Measurements from ENCODE around the gene JKAMP.

- TF ChIP-seq ZNF274 (IDR thresholded peaks at IDR 0.05; ENCODE audit: low read depth, low read length) (no peak), SUZ12 (IDR thresholded peaks at IDR 0.05; ENCODE audit: extremely low read depth, insufficient read depth, insufficient read length) (no peak)
Measured at GRCh38 chr14:59483363-59483762, 954 bp upstream of the JKAMP start.

Measured in NT2/D1 (cell line).